ENCODE results near the gene PSMF1. TPM values are rescaled to one million over a fixed set of nuclear protein-coding genes. Genes with fewer than 3 reads are reported as not detected.

Gene PSMF1
- total and polyA plus RNA-seq, 2 donors from 2014 or later = 93.2 to 135 TPM

DNA sequence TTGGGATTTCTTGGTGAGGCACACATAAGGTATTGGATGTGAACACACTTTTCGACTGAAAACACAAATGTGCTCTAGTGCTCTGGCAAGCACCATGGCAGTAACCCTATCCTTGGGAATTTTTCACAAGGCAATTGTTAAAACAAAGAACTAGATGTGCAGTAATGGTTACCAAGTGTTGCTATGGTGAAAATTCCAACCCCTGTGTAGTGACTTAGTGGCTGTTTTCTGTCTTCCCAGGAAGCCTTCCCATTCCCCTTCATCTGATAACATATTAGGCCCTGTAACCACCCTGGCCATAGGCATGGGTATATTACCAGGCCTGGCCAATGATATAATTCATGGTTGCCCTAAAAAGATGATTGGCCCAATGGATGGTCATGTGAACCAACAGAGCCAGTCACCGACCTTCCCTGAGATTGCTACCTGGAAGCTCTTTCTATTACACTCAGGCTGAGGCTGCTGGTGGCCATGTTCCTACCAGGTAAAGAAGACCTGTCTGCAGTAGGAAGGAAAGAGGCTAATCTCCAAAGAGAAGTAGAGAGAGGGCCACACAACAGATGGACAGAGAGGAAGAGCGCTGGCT is 89.0 kb downstream of the PSMF1 start:
- H3K27me3 ChIP-seq (ENCODE audit: control insufficient read depth, insufficient read depth, low read length) = no peaks in the 10 kb centered on the region
- FAIRE-seq = no peak

GRCh38 chr20:1209447-1210387 is 91.3 kb downstream of the PSMF1 start:
- Histone ChIP-seq H3K4me1 (ENCODE audit: control insufficient read depth in 2 of 3, insufficient read depth in 2 of 3, low read depth in 1 of 3, low read length in 3 of 3) (no peaks in the 10 kb centered on the region), H3K27me3 (ENCODE audit: control insufficient read depth, insufficient read depth, low read length) (no peaks in the 10 kb centered on the region), H3K9me3 (ENCODE audit: control insufficient read depth in 2 of 3, insufficient read depth in 1 of 3, low read length in 3 of 3) (no peaks in the 10 kb centered on the region), H3K27ac (ENCODE audit: low read depth in 2 of 2, low read length in 2 of 2) (no peak overlapping the region), H3K36me3 (ENCODE audit: control insufficient read depth in 2 of 3, insufficient read depth in 3 of 3, low read length in 3 of 3) (no peaks in the 10 kb centered on the region), H3K4me3 (ENCODE audit: low read length in 3 of 3) (no peak overlapping the region), H3K9ac (ENCODE audit: low read length in 3 of 3) (no peak overlapping the region)
- FAIRE-seq (no peak), DNase-seq (no peak)
- intact Hi-C loops (cut with DNase I) = no loop called here
- TF ChIP-seq, protein P1, sequence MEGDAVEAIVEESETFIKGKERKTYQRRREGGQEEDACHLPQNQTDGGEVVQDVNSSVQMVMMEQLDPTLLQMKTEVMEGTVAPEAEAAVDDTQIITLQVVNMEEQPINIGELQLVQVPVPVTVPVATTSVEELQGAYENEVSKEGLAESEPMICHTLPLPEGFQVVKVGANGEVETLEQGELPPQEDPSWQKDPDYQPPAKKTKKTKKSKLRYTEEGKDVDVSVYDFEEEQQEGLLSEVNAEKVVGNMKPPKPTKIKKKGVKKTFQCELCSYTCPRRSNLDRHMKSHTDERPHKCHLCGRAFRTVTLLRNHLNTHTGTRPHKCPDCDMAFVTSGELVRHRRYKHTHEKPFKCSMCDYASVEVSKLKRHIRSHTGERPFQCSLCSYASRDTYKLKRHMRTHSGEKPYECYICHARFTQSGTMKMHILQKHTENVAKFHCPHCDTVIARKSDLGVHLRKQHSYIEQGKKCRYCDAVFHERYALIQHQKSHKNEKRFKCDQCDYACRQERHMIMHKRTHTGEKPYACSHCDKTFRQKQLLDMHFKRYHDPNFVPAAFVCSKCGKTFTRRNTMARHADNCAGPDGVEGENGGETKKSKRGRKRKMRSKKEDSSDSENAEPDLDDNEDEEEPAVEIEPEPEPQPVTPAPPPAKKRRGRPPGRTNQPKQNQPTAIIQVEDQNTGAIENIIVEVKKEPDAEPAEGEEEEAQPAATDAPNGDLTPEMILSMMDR (IDR thresholded peaks at IDR 0.05; ENCODE audit: borderline replicate concordance, extremely low read depth, insufficient read depth) = no peak

More for the DNA sequence above, 89.0 kb downstream of the PSMF1 start:
- Histone ChIP-seq H3K9me3 (ENCODE audit: control insufficient read depth in 2 of 3, insufficient read depth in 1 of 3, low read length in 3 of 3) (no peaks in the 10 kb centered on the region), H3K27ac (ENCODE audit: low read depth in 2 of 2, low read length in 2 of 2) (no peak overlapping the region), H3K4me3 (ENCODE audit: low read length in 3 of 3) (no peak overlapping the region), H3K9ac (ENCODE audit: low read length in 3 of 3) (no peak overlapping the region), H3K4me1 (ENCODE audit: control insufficient read depth in 2 of 3, insufficient read depth in 2 of 3, low read depth in 1 of 3, low read length in 3 of 3) (peaks cover 0 to 5% (median 0%) of the 10 kb centered on the region in 3 donors), H3K36me3 (ENCODE audit: control insufficient read depth in 2 of 3, insufficient read depth in 3 of 3, low read length in 3 of 3) (no peaks in the 10 kb centered on the region)
- intact Hi-C loops (cut with DNase I) = no loop called here
- TF ChIP-seq, protein P1 (IDR thresholded peaks at IDR 0.05; ENCODE audit: borderline replicate concordance, extremely low read depth, insufficient read depth) = no peak
- DNase-seq = no peak

- intact Hi-C loops (cut with DNase I) = no loop called here
- Histone ChIP-seq H3K27me3 (ENCODE audit: control insufficient read depth, insufficient read depth, low read length) (no peaks in the 10 kb centered on the region), H3K9me3 (ENCODE audit: control insufficient read depth in 2 of 3, insufficient read depth in 1 of 3, low read length in 3 of 3) (no peaks in the 10 kb centered on the region), H3K9ac (ENCODE audit: low read length in 3 of 3) (no peak overlapping the region), H3K4me1 (ENCODE audit: control insufficient read depth in 2 of 3, insufficient read depth in 2 of 3, low read depth in 1 of 3, low read length in 3 of 3) (no peaks in the 10 kb centered on the region), H3K27ac (ENCODE audit: low read depth in 2 of 2, low read length in 2 of 2) (no peak overlapping the region), H3K36me3 (ENCODE audit: control insufficient read depth in 2 of 3, insufficient read depth in 3 of 3, low read length in 3 of 3) (no peaks in the 10 kb centered on the region), H3K4me3 (ENCODE audit: low read length in 3 of 3) (no peak overlapping the region)
- DNase-seq (no peak), FAIRE-seq (no peak)
- TF ChIP-seq, protein P1 (IDR thresholded peaks at IDR 0.05; ENCODE audit: borderline replicate concordance, extremely low read depth, insufficient read depth) = no peak
Observed at GRCh38 chr20:1210501-1210900, 92.1 kb downstream of the PSMF1 start.

All from kidney (tissue), 14 donors.